Stimulated activated CD8-positive, alpha-beta memory T cell treated with anti-CD3 and anti-CD28 coated beads, Interleukin-15, amount 100 ng/mL, for 24 hours (primary cell): ENCODE results near the gene SMOC1.

ENCODE experiments used
- DNase-seq: peaks from one replicate; pipeline ENCODE4 v3.0.0-alpha.2; 2020; ENCODE audit warnings: low read depth

The SMOC1 gene

DNA sequence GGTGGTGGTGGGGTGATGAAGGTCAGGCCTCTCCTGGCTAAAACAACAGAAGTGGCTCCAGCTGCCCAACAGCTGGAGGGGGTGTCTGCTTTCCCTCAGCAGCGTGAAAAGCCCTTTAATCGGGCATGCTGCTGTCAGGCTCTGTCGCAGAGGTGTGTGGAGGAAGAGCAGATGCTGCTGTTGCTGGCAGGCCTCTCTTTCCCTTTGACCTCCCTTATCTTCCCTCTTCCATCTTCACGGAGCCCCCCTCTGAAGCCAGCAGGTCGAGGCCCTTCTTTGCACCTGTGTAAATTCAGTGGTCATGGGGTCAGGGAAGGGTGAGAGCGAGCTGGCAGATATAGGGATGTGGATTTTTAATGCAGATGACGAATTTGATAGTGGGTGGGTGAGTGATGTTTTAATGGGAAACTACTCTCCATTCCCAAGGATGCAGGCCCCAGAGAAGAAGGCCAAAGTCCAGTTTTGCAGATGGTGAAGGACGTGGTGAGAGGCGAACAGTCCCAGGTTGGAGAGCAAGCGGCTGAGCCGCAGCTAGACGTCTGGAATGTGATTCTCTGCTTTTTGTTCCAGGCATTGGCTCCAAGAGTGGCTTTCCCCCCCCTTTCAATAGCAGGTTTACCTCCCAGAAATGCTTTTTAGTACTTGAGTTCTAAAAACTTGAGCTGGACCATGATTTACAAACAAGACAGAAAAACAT lies 64.0 kb downstream of the SMOC1 start:
- DNase-seq: no peak

DNA sequence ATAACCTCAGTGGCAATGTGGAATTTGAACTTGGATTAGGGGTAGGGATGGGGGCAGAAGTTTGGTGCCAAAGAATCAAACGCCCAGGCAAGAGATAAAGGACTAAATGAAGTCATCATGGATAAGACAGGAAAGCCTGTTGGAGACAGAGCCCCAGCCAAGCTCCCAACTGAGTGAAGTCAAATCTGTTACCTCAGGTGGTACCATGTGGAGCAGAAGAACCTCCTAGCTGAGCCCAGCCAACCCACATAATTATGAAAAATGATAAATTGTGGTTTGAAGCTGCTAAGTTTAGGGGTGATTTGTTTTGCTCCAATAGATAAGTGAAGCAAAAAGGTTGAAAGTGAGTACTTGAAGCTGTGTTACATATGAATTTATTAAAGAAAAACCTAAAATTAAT lies 66.1 kb downstream of the SMOC1 start:
- no peak for DNase-seq

DNA sequence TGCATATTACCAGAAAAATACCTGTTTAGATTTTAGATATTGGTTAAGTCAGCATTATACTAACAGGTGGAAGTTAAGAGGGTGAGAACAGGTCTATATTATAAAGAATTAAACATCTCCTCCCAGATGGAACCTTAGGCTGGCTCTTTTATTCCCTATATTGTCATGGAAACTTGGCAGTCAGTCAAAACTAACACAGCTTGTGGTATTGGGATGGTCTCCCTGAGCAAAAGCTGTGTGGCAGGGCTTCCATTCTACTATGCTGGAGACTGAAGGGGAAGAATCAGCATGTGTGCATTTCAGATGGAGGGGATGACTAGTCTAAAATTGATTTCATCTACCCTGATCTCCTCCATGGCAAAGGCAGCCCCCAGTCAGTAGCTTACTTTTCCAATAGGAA lies 66.7 kb downstream of the SMOC1 start:
- DNase-seq: no peak

DNA sequence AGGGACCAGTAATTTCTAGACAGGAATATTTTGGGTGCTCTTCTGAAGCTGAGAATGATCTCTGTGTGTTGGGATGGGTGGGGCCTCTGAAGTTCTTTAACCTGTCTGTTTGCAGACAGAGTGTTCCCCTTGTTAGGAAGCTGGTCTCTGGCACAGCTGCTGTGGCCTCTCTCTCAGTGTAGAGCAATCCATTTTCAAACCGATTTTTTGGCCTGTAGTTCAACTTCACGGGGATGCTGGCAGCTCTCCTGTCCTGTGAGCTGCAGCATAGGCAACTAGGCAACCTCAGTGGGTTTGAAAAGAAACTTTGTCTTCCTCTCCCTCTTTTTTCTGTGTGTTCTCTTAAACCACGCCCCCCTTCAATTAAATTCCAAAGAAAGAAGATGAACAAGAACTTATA lies 69.1 kb downstream of the SMOC1 start:
- DNase-seq: no peak

DNA sequence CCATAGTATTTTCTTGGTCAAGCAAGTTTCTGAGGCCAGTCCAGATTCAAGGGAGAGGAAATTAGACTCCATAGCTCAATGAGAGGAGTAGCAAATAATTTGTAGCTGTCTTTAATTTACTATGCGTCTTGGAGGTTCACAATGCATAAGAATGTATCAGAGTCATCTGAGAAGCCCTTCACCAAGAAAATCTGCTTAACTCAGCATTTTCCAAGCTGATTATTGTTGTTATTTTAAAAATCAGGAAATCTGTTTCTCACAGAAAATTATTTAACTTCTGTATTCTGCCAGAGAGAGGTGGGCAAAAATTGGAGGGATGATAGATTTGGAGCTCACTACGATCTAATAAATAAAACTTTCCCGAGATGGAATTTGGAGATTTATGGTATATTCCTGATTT lies 72.0 kb downstream of the SMOC1 start:
- no peak for DNase-seq

DNA sequence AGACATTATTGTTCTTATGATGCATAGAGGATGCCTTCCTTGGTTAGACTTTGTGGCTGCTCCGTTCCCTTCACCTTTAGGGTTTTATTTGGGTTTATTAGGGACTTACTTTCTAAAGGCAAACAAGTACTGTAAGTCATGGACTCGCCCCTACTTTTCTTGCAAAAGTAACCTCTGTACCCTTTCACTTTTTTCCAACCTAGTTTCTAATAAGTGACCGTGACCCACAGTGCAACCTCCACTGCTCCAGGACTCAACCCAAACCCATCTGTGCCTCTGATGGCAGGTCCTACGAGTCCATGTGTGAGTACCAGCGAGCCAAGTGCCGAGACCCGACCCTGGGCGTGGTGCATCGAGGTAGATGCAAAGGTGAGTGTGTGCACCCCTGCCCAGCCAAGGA lies 72.7 kb downstream of the SMOC1 start:
- DNase-seq: no peak

DNA sequence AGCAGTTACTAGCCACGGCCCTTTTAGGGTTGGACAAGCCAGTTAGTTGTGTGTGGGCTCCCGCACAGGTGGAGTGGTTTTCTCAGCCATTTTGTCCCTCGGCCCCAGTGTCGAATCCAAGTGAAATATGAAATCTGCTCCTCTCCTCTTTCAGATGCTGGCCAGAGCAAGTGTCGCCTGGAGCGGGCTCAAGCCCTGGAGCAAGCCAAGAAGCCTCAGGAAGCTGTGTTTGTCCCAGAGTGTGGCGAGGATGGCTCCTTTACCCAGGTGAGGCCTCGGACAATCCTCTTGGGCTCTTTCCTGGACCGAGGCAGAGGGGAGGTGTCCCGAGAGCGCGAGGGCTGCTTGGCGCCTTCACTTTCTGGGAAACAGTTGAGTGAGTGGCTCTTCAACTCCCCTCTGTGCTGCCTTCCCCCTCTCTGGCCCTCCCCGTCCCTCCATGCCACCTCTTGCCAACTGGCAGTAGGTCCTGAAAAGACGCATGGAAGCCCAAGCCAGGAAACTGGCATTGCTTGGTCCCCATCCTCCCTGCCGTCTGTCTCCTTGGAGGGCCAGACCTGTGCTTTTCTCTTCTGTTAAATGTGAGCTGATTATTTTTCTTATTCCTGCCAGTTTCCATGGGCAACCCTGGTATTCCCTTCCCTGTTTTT lies 74.2 kb downstream of the SMOC1 start:
- DNase-seq: no peak

DNA sequence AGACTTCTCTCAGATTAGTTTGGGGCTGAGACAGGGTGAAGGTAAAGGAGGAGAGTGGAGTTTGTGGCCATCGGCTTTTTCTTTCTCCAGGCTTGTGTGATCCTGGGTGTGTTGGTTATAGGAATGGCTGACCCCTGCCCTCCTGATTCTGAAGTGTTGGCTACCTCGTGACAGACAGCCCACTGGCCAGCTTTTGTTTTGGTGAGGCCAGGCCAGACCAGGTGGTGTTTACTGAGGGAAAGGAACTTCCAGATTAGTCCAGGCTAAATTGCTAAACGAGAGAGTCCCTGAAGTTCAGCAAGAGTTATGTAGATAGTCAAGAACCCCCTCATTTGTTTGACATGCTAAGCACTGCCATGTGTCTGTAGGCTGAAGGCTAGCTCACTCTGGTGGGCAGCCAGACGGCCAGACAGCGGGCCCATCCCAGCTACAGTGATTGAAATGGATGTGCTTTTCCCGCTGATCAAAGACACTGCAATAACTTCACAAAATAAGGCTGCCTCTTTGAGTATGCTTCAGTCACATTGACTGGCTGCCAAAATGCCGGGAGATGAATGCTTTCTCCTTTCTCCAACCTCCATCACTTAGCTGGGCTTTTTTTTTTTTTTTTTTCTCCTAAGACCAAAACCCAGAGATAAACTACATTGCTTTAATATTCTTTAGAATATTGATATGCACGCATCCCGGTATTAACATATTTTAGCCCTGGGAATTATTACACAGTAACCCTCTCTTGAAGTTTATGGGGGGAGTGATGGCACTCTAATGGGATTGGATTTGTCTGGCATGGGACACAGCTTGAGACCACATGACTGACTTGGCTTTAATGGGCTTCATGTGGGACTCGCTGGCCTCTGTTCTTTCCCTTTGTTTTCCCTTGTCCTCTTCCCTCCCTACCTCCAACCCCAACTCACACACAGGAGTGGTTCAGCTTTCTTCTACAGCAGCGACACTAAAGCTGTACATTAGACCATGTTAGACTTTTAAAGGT lies 76.9 kb downstream of the SMOC1 start:
- DNase-seq: no peak

DNA sequence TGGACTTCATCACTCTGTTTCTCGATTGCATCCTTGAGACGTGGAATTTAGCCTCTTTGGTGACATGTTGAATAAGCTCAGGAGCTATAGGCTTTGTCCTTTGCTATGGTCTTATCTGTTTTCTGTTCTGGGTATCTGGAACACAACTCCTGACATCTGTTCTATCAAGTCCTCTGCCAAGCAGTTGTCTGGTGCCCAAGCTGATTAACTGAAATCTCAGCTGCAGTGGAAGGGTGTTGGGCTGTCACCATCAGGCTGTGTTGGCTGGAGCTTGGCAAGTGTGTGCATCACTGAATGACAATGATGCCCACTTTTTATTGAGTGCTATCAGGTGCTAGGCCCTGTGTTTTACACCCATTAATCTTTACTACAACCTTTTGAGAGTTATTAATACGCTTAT lies 77.8 kb downstream of the SMOC1 start:
- no peak for DNase-seq

DNA sequence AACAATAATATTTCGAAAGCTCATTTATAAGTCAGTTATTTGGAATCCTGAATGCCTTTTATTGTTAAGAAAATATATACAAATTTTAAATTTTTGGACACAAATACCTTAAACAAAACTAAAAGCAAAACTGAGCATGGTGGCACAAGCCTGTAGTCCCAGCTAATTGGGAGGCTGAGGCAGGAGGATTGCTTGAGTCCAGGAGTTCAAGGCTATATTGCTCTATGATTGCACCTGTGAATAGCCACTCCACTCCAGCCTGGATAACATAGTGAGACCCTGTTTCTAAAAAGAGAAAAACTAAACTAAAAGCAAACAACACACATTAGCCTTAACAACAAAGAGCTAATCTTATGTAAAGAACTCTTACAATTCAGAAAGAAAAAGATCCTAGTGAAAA lies 78.8 kb downstream of the SMOC1 start:
- DNase-seq: no peak

DNA sequence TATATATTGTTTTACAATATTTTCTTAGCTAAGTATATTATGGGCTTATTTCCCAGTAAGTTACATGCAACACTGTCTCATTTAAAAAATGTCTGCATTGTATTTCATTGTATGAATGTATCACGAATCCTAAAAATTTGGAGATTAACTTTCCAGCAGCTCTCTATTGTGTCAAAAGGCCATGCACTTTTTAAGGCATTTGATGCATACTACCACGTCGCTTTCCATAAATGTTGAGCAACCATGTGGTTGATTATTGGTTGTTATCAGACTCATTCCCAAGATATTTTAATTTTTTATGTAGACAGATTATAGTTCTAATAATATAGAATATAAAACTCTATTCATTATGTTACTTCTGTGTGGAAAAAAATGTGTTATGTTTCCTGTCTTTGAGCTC lies 79.9 kb downstream of the SMOC1 start:
- DNase-seq: no peak

DNA sequence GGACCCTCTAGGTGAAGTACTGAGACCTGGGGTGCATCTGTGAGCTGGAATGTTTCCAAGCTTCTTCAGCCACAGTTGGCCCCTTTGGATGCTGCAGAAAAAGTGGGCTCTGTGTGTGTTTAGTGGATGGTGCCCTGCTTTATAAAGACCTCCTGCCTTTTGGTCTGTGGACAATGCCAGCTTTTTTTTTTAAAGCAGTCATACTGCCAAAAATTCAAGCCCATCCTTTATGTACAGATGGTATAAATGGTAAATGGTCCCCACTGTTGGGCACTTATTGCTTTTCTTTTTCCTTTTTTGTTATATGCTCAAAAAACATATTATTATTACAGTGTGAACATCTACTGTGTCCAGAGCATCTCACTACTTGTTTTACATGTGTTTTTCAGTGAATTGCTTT lies 81.1 kb downstream of the SMOC1 start:
- no peak for DNase-seq

DNA sequence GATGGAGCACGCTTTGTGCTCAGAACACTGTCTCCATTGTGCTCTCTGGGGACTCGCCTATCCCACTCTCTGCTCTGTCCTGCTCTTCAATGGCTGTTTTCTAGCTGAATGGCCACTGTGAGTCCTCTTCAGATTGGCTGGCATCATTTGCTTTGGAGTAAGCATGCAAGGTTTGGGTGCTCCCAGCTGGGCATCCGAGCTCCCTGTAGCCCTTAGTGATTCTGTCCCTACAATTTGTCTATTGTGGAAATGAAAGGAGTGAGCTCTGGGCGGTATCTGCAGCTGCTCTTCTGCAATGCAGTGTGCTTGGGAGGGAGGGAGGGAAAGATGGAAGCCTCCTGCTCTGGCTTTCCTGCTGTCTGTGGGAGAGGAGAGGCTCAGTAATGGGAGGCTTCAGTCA lies 84.8 kb downstream of the SMOC1 start:
- no peak for DNase-seq

DNA sequence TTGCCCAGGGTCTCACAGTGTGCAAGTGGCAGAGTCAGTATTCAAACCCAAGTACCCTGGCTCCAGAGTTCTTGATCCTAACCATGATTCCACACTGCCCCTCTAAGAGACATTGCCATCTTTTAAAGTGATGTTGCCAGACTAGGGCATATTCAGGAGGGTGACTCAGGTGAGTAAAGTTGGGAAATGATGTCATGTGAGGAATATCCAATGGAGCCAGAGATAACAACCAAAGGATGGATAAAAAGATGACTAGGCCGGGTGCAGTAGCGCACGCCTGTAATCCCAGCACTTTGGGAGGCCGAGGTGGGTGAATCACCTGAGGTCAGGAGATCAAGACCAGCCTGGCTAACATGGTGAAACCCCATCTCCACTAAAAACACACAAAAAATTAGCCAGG lies 85.6 kb downstream of the SMOC1 start:
- DNase-seq: no peak

DNA sequence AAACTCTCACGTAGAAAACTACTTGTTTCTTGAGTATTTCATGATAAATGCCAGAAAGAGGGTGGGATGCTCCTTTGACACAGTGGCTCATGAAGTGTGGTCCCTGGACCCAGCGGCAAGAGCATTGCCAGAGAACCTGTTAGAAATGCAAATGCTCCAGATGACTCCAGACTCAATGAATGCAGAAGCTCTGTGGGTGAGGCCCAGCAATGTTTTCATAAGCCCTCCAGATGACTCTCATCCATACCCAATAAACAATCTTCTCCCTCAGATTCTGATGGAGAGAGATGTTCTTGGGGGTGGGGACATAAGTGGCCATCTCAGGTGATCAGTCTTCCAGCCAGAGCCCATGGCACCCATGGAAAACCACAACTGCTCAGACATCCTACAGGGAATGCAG lies 88.9 kb downstream of the SMOC1 start:
- no peak for DNase-seq

DNA sequence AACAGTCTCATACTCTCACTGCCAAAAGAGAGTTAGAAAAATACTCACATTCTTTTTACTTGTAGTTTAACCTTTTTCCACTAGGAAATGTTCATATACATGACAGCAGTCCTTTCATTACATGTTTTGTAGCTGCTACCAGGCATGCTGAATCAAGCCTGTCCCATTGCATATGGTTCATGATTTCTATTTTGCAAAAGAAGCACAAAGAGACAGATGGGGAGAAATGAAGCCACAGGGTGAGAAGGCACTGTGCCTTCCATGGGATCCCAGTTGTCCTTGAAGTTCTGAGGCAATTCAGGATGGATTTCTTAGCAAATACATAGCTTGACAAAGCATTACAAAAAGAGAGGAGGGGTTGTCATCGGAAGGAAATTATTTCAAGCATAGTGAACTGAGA lies 89.5 kb downstream of the SMOC1 start:
- DNase-seq: no peak

DNA sequence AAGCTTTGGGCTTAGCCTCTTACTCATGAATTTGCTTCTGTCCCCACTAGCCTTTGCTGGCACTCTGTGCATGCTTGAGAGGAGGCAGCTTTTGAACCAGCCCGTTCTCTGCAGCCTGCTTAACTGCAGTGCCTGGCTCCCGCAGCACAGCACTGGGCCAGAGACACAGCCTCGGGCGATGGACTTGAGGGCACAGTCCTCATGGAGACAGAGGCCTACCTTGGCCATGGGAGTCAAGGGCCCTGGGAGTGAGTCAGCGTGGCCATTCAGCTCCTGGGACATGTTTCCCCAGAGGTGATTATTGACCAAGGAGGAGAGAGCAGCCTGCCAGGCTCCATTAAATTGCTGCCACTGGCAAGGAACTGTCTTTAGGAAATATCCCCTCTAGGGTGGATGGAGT lies 93.5 kb downstream of the SMOC1 start:
- no peak for DNase-seq

DNA sequence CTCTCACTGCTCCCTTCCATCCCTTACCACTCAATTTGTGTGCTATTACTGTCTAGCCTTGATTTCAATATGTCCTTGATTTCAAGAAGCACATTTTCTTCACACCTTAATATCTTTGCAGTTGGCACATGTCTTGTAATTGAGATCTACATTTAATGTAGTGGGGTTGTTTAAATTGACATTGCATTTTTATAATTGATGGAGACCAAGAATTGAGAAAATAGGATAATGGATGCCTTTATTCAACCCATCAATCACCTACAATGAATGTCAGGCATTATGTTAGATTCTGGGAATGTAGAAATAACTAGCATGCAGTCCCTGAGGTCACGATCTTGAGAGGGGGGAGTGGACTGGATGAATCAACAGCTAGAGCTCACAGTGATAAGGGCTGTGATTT lies 94.6 kb downstream of the SMOC1 start:
- no peak for DNase-seq

DNA sequence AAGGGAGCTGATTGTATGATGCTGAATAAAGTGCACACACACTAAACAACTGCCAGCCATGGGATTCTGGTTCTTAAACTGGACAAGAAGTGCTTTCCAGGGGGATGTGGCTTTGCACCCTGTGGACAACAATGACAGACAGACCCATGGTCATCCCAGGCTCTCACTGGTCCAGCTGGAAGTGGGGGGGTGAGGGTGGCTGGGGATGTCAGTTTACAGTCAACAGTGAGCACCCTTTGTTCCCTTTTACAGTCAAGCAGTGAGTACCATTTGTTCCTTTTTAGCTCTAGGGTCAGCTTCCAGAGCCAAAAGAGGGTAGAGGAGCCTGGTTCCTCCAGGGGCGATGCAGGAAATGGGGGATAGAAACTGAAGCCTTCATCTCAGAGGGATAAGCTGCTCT lies 100.7 kb downstream of the SMOC1 start:
- DNase-seq: no peak

DNA sequence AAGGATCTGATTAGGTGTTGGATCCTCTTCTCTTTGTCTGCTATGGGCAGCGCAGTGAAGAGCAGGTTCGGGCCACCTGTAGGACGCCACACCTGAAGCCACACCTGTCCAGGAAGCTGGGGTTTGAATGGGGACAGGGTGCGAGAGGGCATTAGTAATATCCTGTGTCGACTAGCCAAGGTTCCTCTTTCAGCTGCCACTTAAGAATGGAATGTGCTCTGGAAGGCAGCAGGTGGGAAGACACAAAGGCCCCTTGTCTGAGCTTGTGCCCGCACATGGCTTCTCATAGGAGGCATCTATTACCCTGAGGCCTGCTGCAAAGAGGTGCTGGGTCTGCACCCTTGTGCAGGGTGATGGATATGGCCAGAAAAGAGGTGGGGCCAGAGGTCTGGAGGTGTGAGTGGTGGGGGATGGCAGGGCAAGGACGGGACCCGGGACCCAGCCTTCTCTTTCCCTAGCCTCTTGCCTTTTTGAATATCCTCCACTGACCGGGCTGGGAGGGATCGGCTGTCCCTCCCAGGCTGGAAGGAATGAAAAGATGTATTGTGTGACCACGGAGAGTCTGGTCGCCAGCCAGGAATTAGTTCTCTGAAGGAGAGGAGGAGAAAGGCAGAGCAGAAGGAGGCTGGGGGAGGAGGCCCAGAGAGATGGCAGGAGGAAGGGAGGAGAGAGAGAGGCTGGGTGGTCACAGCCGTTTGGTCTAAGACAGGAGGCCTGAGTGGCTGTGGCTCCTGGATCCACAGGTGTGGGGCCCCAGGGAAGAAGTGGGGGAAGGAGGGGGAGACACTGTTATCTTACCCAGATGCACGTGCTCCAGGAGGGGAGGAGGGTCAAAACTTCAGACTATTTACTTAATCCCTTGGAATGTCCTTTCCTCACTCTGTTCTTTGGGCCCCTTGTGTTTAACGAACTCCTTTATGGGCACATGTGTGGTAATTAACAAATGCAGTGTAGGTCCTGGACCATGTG lies 101.5 kb downstream of the SMOC1 start:
- DNase-seq: no peak

DNA sequence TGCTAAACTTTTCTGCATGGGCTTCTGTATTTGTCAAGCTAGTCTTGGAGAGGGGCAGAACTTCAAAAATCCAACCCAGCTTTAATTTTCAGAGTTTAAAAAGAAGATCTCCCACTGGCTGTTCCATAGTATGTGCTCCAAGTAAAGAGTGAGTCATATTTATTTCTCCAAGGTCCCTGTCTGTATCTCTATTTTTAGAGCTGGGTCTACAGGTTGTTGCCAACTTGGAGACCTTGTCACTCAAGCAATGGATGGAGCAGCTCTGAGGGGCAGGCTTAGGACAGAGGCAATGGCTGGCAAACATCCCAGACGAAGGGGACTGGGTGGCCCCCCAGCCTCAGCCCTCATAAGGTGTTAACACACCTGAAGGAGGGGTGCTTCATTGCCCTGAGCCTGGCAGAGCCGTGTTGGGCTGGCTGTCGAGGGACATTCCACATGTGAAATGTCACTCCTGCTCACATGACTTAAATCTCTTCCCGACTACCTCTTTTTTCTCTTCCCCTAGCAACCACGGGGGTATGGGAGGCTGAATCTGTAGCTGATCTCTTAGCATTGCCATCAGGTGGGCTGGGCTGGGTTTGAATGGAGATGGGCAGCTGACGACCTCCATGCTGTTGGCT lies 103.1 kb downstream of the SMOC1 start:
- no peak for DNase-seq
